Measurements from ENCODE around the gene MED13L. TPM values are rescaled to one million over a fixed set of nuclear protein-coding genes. Genes with fewer than 3 reads are reported as not detected.

The MED13L gene
- total and polyA plus RNA-seq, 2 of the 8 experiments (the other 6 are each of a cell fraction or from before 2014, with no cell fraction given) = 15.9 to 51.7 TPM

DNA sequence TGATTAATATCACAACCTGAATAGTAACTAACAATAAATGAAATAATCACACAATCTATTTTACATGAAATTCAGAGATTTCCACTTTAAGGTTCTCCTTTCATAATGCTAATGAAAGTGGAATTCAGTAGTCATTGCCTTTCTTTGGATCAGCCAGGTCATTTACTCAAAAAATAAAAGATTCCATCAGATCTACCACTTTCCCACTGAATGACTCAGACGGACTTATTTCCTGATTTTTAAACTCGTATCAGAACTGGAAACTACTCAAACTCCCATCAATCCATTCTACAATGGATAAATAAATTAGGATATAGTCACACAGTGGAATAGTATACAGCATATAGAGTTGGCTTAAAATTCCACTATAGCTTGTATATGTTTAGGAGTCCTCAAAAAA, 237.1 kb downstream of the MED13L start:
- Histone ChIP-seq H3K4me1 (replicated peaks in 1 of 4; ENCODE audit: control insufficient read depth in 3 of 4, insufficient read depth in 4 of 4, low read length in 3 of 4) (no peaks in the 10 kb centered on the region), H3K18ac (ENCODE audit: extremely low read depth, low read length) (no peak overlapping the region), H3K79me1 (ENCODE audit: low read depth, low read length) (no peaks in the 10 kb centered on the region), H2AFZ (ENCODE audit: low read length) (no peak overlapping the region), H2BK12ac (ENCODE audit: low read depth, low read length) (no peak overlapping the region), H4K91ac (replicated peaks; ENCODE audit: insufficient read length, low read length) (no peak overlapping the region), H2BK20ac (ENCODE audit: low read length) (no peak overlapping the region), H3K56ac (replicated peaks; ENCODE audit: insufficient read length, low read depth, low read length) (no peak overlapping the region), H4K20me1 (replicated peaks in 1 of 2; ENCODE audit: control insufficient read depth in 1 of 2, insufficient read depth in 2 of 2, low read length in 2 of 2) (no peaks in the 10 kb centered on the region), H3K79me2 (ENCODE audit: control insufficient read depth in 1 of 2, insufficient read depth in 2 of 2, low read length in 2 of 2) (peaks cover 0 to 10% of the 10 kb centered on the region in 2 experiments; a peak in 1 of 4 replicates), H3K23ac (ENCODE audit: insufficient read length) (no peak overlapping the region), H3K9ac (replicated peaks in 1 of 4; ENCODE audit: extremely low read depth in 1 of 4, low read depth in 3 of 4, low read length in 3 of 4) (no peak overlapping the region), H3K4ac (replicated peaks; ENCODE audit: insufficient read length, low read depth, low read length) (no peak overlapping the region), H3K9me3 (ENCODE audit: insufficient read depth in 2 of 2, low read depth in 1 of 2, low read length in 1 of 2) (no peaks in the 10 kb centered on the region), H2BK15ac (ENCODE audit: low read length) (no peak overlapping the region), H3K27ac (ENCODE audit: low read depth, low read length) (no peak overlapping the region), H3K4me3 (ENCODE audit: extremely low read depth in 1 of 4, insufficient read depth in 2 of 4, low read depth in 3 of 4, low read length in 4 of 4) (no peak overlapping the region), H3K36me3 (ENCODE audit: control insufficient read depth in 2 of 4, insufficient read depth in 4 of 4, low read length in 3 of 4) (no peaks in the 10 kb centered on the region), H3K27me3 (replicated peaks in 1 of 4; ENCODE audit: control insufficient read depth in 3 of 4, extremely low read depth in 1 of 4, insufficient read depth in 3 of 4, low read length in 3 of 4) (no peaks in the 10 kb centered on the region), H4K8ac (ENCODE audit: extremely low read depth, insufficient read depth, low read length) (no peak overlapping the region), H2BK5ac (ENCODE audit: low read depth, low read length) (no peak overlapping the region), H2BK120ac (replicated peaks; ENCODE audit: low read depth, low read length) (no peak overlapping the region), H3K23me2 (ENCODE audit: low read depth, low read length) (no peaks in the 10 kb centered on the region), H3K14ac (ENCODE audit: insufficient read length) (no peak overlapping the region), H3K4me2 (ENCODE audit: insufficient read depth in 1 of 2, low read depth in 2 of 2, low read length in 2 of 2) (no peak overlapping the region), H2AK5ac (ENCODE audit: low read depth, low read length) (no peak overlapping the region), H4K5ac (ENCODE audit: insufficient read length, low read depth, low read length) (no peak overlapping the region)
- no peak for DNase-seq (ENCODE audit: low read depth in 1 of 2, low spot score in 2 of 2)
- CTCF ChIA-PET (ENCODE audit: partially characterized antibody) = interaction anchor here (1.6 to 1.9 kb wide), 3 partner anchors 35 to 196 kb away, joined by 4 to 5 read pairs (median 4); no protein-coding TSS in a partner anchor
- WGBS, 2 experiments (ENCODE audit: extremely low coverage in 1 of 2, insufficient coverage in 1 of 2, insufficient read length in 1 of 2, insufficient replicate concordance in 2 of 2, low coverage in 1 of 2, low lambda C conversion rate in 2 of 2, missing lambda C conversion rate in 1 of 2) = 87% methylated on average over 2 of the region's 2 CpGs; no CpG with 5 or more reads in 1 of the 2 experiments
- FAIRE-seq = no peak
- POLR2A ChIA-PET (ENCODE audit: partially characterized antibody) = no interaction called here
- TF ChIP-seq CHD2 (IDR thresholded peaks at IDR 0.05; ENCODE audit: low read length) (no peak), SP1 (IDR thresholded peaks at IDR 0.05; ENCODE audit: low read depth, low read length) (no peak), KDM5A (IDR thresholded peaks at IDR 0.05; ENCODE audit: low read length) (no peak)
